Keratinocyte (primary cell): ENCODE results near the gene ZNF521. TPM values are rescaled to one million over a fixed set of nuclear protein-coding genes. Genes with fewer than 3 reads are reported as not detected.

Experiments used
- DNase-seq: peaks from one replicate; pipeline ENCODE4 v3.0.0-alpha.2; 2011; ENCODE audit warnings: low read depth, missing footprints, low spot score
- FAIRE-seq: peaks from 2 replicates; lab custom pipeline; 2011; peaks lifted over from hg19 to GRCh38; lab: Jason Lieb, UNC
- H2AFZ ChIP-seq: 2 replicates; pipeline ENCODE4 v1.6.0; 2012; ENCODE audit warnings: low read length, control low read depth, inconsistent platforms; ENCODE audit not compliant: control insufficient read depth
- H3K27ac ChIP-seq: 2 replicates; pipeline ENCODE4 v1.5.1; 2011; ENCODE audit warnings: low read length; ENCODE audit not compliant: control insufficient read depth, insufficient read depth
- H3K27me3 ChIP-seq: 3 replicates; pipeline ENCODE4 v1.6.0; 2011; ENCODE audit warnings: low read length; ENCODE audit not compliant: control insufficient read depth, insufficient read depth; ENCODE audit errors: extremely low read depth
- H3K36me3 ChIP-seq, 2 experiments: 2 replicates in 1 of 2; 3 replicates in 1 of 2; pipeline ENCODE4 v1.5.1; 2011; ENCODE audit warnings: low read length in 2 of 2, mild to moderate bottlenecking in 1 of 2; ENCODE audit not compliant: control insufficient read depth in 2 of 2, insufficient read depth in 2 of 2; ENCODE audit errors: extremely low read depth in 1 of 2
- H3K4me1 ChIP-seq: 3 replicates; pipeline ENCODE4 v1.5.1; 2011; ENCODE audit warnings: low read length; ENCODE audit not compliant: control insufficient read depth, insufficient read depth; ENCODE audit errors: extremely low read depth
- H3K4me2 ChIP-seq: 3 replicates; pipeline ENCODE4 v1.6.0; 2011; ENCODE audit warnings: low read depth, low read length; ENCODE audit not compliant: control insufficient read depth, insufficient read depth; ENCODE audit errors: extremely low read depth
- H3K4me3 ChIP-seq, 3 experiments: fragments of 200-600 bp in 1 of 3; sonication (generic) in 1 of 3; 2 replicates in 2 of 3; 3 replicates in 1 of 3; pipeline ENCODE4 v1.5.1; 2011 to 2016; ENCODE audit warnings: low read length in 3 of 3, mild to moderate bottlenecking in 3 of 3, control low read depth in 2 of 3, inconsistent platforms in 1 of 3, low read depth in 1 of 3, mixed read lengths in 1 of 3, mixed run types in 1 of 3, moderate library complexity in 1 of 3; ENCODE audit not compliant: control insufficient read depth in 2 of 3, insufficient read depth in 2 of 3; ENCODE audit errors: extremely low read depth in 1 of 3
- H3K79me2 ChIP-seq: 2 replicates; pipeline ENCODE4 v1.6.0; 2012; ENCODE audit warnings: low read length; ENCODE audit not compliant: control insufficient read depth, insufficient read depth
- H3K9ac ChIP-seq: 3 replicates; pipeline ENCODE4 v1.6.0; 2011; ENCODE audit warnings: low read length; ENCODE audit not compliant: control insufficient read depth, insufficient read depth; ENCODE audit errors: extremely low read depth
- H3K9me1 ChIP-seq: 3 replicates; pipeline ENCODE4 v1.6.0; 2011; ENCODE audit warnings: low read length; ENCODE audit not compliant: control insufficient read depth, insufficient read depth; ENCODE audit errors: extremely low read depth
- H3K9me3 ChIP-seq: 2 replicates; pipeline ENCODE4 v1.5.1; 2012; ENCODE audit warnings: low read depth, low read length; ENCODE audit not compliant: control insufficient read depth
- H4K20me1 ChIP-seq: 3 replicates; pipeline ENCODE4 v1.6.0; 2011; ENCODE audit warnings: low read length; ENCODE audit not compliant: control insufficient read depth, insufficient read depth; ENCODE audit errors: extremely low read depth
- EZH2 ChIP-seq: IDR thresholded peaks from one replicate; pipeline ENCODE4 v1.6.1; 2012; ENCODE audit warnings: inconsistent platforms, mild to moderate bottlenecking, low read length, moderate library complexity
- dilution Hi-C: fragments of 300-500 bp; cut with MboI; formaldehyde crosslinking; loops from one replicate; pipeline ENCODE4 v1.7.0; 2020; ENCODE audit warnings: low sequenced_read_pairs; ENCODE audit not compliant: extremely low pct_ligation_motif_present
- polyA plus RNA-seq, 5 experiments: library from polyadenylated mRNA; depleted of rRNA in 3 of 5; stranded (reverse) in 3 of 5; stranded (forward) in 1 of 5; unstranded in 1 of 5; fragments of >200 nt; gene quantifications; 1 replicate in 1 of 5; 2 replicates in 3 of 5; 3 replicates in 1 of 5; pipeline versions ENCODE4 v1.2.1 to v1.2.3, GENCODE V29; 2011 to 2012; ENCODE audit warnings: missing spikeins in 2 of 5, low read depth in 1 of 5, low replicate concordance in 1 of 5
- TF ChIP-seq, protein P1 (sequence below), 3 experiments: IDR thresholded peaks in 1 of 3; conservative IDR thresholded peaks in 1 of 3; optimal IDR thresholded peaks in 1 of 3; 2 replicates in 2 of 3; 3 replicates in 1 of 3; pipeline versions ENCODE3 to v1.5.1; 2011; ENCODE audit warnings: low read length in 3 of 3, mild to moderate bottlenecking in 3 of 3, moderate library complexity in 2 of 3, control low read depth in 1 of 3, inconsistent platforms in 1 of 3; ENCODE audit not compliant: insufficient read depth in 2 of 3; ENCODE audit errors: extremely low read depth in 1 of 3

Gene ZNF521
- polyA plus RNA-seq, 1 donor (not counting 4 experiments of a cell fraction or from before 2014, with no cell fraction given) = 0.07 TPM

DNA sequence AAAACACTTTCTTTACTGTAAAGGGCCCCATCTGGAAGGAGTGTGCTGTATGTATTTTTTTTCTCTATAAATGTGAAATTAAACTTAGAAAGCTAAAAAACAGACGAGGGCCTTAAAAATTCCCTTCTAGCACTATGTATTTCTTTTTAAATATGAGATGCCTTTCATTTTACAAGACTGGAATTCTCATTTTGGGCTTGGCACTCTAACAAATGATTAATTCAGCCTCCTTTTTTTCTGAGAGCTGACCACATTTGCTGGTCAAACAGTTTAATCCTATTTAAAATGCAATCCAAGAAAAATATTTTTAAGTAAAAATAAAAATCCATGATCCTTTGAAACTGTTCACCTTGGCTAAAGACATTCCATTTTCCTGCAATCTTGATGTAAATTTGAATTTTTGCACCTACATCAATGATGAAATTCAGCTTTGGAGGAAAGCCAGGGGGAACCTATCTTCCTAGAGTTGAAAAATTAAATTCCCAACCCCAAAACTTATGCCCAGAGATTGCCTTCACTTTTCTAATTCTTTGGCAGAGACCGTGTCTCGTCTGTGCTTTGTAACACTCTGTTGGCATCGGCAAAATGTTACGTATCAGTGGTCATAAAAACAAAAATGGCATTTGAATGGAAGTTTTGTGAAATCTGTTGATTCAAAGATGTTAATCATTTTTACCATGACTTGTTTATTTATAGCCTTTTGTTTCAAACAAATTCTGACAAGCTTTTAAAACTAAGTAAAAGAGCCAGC lies 284.5 kb downstream of the ZNF521 start:
- H3K27ac ChIP-seq = no peak overlapping the region
- H3K36me3 ChIP-seq = no peaks in the 10 kb centered on the region
- no peak overlapping the region for H3K9ac ChIP-seq
- TF ChIP-seq, protein P1, sequence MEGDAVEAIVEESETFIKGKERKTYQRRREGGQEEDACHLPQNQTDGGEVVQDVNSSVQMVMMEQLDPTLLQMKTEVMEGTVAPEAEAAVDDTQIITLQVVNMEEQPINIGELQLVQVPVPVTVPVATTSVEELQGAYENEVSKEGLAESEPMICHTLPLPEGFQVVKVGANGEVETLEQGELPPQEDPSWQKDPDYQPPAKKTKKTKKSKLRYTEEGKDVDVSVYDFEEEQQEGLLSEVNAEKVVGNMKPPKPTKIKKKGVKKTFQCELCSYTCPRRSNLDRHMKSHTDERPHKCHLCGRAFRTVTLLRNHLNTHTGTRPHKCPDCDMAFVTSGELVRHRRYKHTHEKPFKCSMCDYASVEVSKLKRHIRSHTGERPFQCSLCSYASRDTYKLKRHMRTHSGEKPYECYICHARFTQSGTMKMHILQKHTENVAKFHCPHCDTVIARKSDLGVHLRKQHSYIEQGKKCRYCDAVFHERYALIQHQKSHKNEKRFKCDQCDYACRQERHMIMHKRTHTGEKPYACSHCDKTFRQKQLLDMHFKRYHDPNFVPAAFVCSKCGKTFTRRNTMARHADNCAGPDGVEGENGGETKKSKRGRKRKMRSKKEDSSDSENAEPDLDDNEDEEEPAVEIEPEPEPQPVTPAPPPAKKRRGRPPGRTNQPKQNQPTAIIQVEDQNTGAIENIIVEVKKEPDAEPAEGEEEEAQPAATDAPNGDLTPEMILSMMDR (optimal IDR thresholded peaks at IDR 0.05 in 1 of 3, IDR thresholded peaks at IDR 0.05 in 1 of 3, conservative IDR thresholded peaks at IDR 0.05 in 1 of 3; ENCODE audit: extremely low read depth in 1 of 3, insufficient read depth in 2 of 3, low read length in 3 of 3) = no peak
- dilution Hi-C loops = no loop called here
- FAIRE-seq (no peak), DNase-seq (no peak)
- H3K4me2 ChIP-seq = no peak overlapping the region
- H3K4me3 ChIP-seq = no peak overlapping the region
- no peak overlapping the region for H2AFZ ChIP-seq
- no peaks in the 10 kb centered on the region for H3K4me1 ChIP-seq
- no peaks in the 10 kb centered on the region for H4K20me1 ChIP-seq
- no peaks in the 10 kb centered on the region for H3K27me3 ChIP-seq
- no peaks in the 10 kb centered on the region for H3K79me2 ChIP-seq
- H3K9me1 ChIP-seq = no peaks in the 10 kb centered on the region
- H3K9me3 ChIP-seq = no peaks in the 10 kb centered on the region

DNA sequence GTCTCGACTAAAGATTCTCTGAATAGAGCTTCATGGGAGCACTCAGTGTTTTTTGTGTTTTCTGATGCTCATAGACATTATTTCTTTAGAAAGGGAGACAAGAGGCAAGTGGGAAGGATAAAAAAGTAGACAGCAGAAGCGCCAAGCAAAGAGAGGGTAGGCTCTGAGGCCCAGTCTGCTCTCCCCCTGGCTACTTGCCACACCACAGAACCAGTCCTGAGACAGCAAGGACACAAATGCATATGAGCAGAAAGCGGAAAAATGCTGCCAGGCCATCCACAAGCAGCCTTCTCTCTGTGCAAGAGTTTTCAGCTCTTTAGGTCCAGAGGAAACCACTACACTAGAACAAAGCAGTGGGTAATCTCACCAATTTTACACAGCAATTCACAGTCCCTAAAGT lies 285.4 kb downstream of the ZNF521 start:
- no peak overlapping the region for H3K9ac ChIP-seq
- TF ChIP-seq EZH2 = no peak
- TF ChIP-seq, protein P1 (optimal IDR thresholded peaks at IDR 0.05 in 1 of 3, IDR thresholded peaks at IDR 0.05 in 1 of 3, conservative IDR thresholded peaks at IDR 0.05 in 1 of 3; ENCODE audit: extremely low read depth in 1 of 3, insufficient read depth in 2 of 3, low read length in 3 of 3) = no peak
- H3K9me1 ChIP-seq = no peaks in the 10 kb centered on the region
- no peak overlapping the region for H3K27ac ChIP-seq
- no peak overlapping the region for H3K4me2 ChIP-seq
- H3K79me2 ChIP-seq = no peaks in the 10 kb centered on the region
- no peak overlapping the region for H2AFZ ChIP-seq
- dilution Hi-C loops = no loop called here
- H3K36me3 ChIP-seq = no peaks in the 10 kb centered on the region
- H3K9me3 ChIP-seq = no peaks in the 10 kb centered on the region
- FAIRE-seq (no peak), DNase-seq (no peak)
- no peak overlapping the region for H3K4me3 ChIP-seq
- no peaks in the 10 kb centered on the region for H3K4me1 ChIP-seq
- no peaks in the 10 kb centered on the region for H4K20me1 ChIP-seq
- no peaks in the 10 kb centered on the region for H3K27me3 ChIP-seq
